ENCODE results near the gene MX2.
A peak's percentile ranks its signal among the peaks of the same experiment; 100 is the strongest.

Gene MX2

DNA sequence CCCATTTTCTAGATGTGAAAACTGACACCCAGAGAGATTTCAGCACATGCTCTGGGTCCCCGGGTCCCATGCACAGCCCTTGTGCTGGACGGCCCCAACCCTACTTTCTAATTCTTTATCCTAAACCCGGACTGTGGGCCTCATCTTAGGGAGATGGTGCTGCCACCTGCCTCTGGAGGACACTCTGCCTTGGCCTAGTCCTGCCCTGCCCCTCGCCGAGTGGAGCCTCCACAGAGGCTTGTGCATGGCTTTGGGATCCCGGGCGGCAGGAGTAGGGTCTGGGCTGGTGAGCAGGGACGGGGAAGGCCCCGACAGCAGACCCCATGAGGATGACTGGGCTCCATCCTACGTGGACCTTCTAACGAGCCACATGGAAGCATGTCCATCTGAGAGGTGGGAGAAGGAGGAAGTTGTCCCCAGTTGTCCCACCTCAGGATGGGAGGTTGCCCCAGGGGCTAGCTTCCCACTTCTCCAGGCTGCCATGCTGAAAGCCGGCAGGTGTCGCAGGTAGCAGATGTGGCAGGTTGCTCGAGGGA lies 12.4 kb downstream of the MX2 start:
- H3K4me1 Mint-ChIP-seq: peaks cover 43% of the 10 kb centered on the region
- no peaks in the 10 kb centered on the region for H3K9me3 Mint-ChIP-seq
- no peak for DNase-seq
- CTCF ChIA-PET: no interaction called here
- H3K36me3 Mint-ChIP-seq: peaks cover 35% of the 10 kb centered on the region
- H3K27ac Mint-ChIP-seq: no peak overlapping the region
- no peaks in the 10 kb centered on the region for H3K27me3 Mint-ChIP-seq
- H3K4me3 Mint-ChIP-seq: no peak overlapping the region

DNA sequence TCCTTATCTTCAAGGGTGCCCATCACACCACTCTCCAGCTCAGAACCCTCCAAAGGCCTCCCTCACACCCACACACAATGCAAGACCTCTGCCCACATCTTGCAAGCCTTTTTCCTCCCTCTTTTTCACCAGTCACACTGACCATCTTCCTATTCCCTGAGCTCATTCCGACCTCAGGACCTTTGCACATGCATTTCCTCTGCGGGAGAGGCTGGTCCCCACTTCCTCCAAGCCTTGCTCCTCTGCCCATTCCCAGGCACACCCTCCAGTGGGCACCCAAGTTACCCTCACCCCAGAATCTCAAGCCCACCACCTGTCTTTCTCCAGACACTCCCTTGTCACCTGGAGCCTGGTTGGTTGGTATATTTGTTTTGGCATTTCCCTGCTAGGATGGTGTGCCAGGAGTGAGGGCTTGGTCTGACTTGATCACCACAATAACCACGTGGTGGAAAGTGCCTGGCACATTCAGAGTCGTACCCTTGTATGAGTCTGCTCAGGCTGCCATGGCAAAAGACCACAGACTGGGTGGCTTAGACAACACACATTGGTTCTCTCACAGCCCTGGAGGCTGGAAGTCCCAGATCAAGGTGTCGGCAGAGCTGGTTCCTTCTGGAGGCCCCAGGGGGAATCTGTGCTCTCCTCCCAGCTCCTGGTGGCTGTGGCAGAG lies 13.2 kb downstream of the MX2 start:
- CTCF ChIA-PET: no interaction called here
- peaks cover 33% of the 10 kb centered on the region for H3K36me3 Mint-ChIP-seq

DNA sequence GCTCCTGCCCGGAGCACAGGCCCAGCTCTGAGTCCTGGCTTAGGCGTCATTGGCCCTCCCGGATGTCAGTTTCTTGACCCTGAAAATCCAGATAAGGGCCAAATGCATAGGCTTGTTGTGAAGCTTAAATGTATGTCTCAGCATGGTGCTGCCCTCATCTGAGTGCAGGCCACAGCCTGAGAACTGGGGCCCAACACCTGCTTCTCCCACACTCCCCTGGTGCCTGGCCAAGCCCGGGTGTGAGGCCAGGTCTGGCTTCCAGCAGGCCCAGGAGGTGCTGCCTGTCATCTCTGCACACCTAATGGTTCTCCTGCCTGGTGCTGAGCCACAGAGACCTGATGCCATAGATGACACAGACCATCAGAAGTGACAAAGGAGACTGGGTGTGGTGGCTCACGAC lies 14.0 kb downstream of the MX2 start:
- Mint-ChIP-seq H3K4me3 (no peak overlapping the region), H3K27me3 (no peaks in the 10 kb centered on the region), H3K9me3 (no peaks in the 10 kb centered on the region), H3K36me3 (peaks cover 30% of the 10 kb centered on the region), H3K27ac (no peak overlapping the region), H3K4me1 (peaks cover 30% of the 10 kb centered on the region)
- CTCF ChIA-PET: no interaction called here
- no peak for DNase-seq

More for the DNA sequence above, 13.2 kb downstream of the MX2 start:
- Mint-ChIP-seq H3K9me3 (no peaks in the 10 kb centered on the region), H3K27me3 (no peaks in the 10 kb centered on the region), H3K4me1 (peaks cover 39% of the 10 kb centered on the region), H3K4me3 (no peak overlapping the region), H3K27ac (peak overlapping the region; percentile 69)
- DNase-seq: no peak

DNA sequence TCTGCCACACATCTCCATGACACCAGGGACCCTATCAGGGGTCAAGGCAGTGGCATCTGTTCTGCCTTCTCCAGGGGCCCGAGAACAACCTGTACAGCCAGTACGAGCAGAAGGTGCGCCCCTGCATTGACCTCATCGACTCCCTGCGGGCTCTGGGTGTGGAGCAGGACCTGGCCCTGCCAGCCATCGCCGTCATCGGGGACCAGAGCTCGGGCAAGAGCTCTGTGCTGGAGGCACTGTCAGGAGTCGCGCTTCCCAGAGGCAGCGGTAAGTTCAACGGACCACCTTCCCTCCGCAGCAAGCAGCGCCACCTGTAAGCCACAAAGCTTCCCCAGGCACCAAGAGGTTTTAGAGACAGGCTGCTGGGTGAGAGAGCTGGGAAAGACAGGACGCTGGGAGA lies 15.9 kb downstream of the MX2 start:
- no peak overlapping the region for H3K4me3 Mint-ChIP-seq
- H3K27ac Mint-ChIP-seq: peak overlapping the region; percentile 77
- no peaks in the 10 kb centered on the region for H3K9me3 Mint-ChIP-seq
- CTCF ChIA-PET: no interaction called here
- no peak for DNase-seq
- H3K36me3 Mint-ChIP-seq: peaks cover 40% of the 10 kb centered on the region
- peaks cover 14% of the 10 kb centered on the region for H3K4me1 Mint-ChIP-seq
- H3K27me3 Mint-ChIP-seq: no peaks in the 10 kb centered on the region

DNA sequence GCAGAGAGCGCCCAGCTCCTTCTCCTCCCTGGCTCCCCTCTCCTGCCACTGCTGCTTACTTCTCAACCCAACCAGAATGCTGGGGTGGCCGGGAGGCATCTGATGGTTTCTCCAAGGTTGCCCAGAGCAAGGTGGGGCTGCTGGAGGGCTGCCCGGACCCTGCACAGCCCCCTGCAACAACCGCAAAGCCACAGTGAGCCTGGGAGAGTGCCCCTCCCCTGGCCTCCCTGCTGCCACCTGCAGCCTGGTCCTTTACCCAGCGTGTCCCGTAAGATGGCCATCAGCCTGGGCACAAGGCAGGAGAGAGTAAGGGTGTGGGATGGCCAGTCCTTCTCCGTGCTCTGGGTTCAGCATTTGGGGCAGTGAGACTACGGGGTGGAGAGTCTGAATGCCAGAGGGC lies 17.0 kb downstream of the MX2 start:
- peaks cover 40% of the 10 kb centered on the region for H3K36me3 Mint-ChIP-seq
- peaks cover 7% of the 10 kb centered on the region for H3K4me1 Mint-ChIP-seq
- no peak overlapping the region for H3K4me3 Mint-ChIP-seq
- CTCF ChIA-PET: interaction anchor here (0.6 kb wide), 1 partner anchor 14 kb away, joined by 3 read pairs; no protein-coding TSS in a partner anchor
- H3K27me3 Mint-ChIP-seq: no peaks in the 10 kb centered on the region
- no peak for DNase-seq
- H3K27ac Mint-ChIP-seq: no peak overlapping the region
- H3K9me3 Mint-ChIP-seq: no peaks in the 10 kb centered on the region

DNA sequence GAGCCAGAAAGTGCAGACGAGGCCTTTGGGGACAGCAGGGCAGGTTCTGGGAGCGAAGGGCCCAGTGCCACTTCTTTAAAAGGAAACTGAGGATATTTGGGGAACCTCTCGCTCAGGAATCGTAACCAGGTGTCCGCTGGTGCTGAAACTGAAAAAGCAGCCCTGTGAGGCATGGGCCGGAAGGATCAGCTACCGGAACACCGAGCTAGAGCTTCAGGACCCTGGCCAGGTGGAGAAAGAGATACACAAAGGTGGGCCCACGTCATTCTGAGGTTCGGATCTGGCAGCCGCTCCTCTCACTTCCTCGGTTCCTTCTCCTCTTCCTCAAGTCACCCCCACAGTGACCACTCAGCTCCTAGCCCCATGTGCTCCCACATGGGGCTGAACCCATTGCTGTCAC lies 18.1 kb downstream of the MX2 start:
- Mint-ChIP-seq H3K27ac (no peak overlapping the region), H3K36me3 (peaks cover 41% of the 10 kb centered on the region), H3K9me3 (no peaks in the 10 kb centered on the region), H3K4me1 (peaks cover 3% of the 10 kb centered on the region), H3K27me3 (no peaks in the 10 kb centered on the region), H3K4me3 (no peak overlapping the region)
- CTCF ChIA-PET: interaction anchor here (1.3 kb wide), 1 partner anchor 97 kb away, joined by 3 read pairs; no protein-coding TSS in a partner anchor
- DNase-seq: no peak

DNA sequence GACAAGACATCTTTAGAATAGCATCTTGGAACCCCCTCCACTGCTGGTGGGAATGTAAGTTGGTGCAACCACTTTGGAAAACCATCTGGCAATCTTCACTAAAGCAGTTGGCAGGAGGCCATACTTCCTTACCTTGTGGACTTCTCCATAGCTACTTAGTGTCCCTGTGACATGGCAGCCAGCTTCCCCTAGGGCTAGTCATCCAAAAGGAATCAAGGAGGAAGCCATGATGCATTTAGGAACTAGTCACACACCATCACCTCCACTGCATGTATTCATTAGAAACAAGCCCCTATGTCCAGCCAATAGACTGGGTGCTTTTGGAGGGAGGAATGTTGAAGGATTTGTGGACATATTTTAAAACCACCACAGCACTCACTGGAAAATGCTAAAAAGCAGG lies 19.9 kb downstream of the MX2 start:
- DNase-seq: no peak
- Mint-ChIP-seq H3K27ac (no peak overlapping the region), H3K36me3 (peaks cover 39% of the 10 kb centered on the region), H3K9me3 (no peaks in the 10 kb centered on the region), H3K27me3 (no peaks in the 10 kb centered on the region), H3K4me1 (no peaks in the 10 kb centered on the region), H3K4me3 (no peak overlapping the region)
- CTCF ChIA-PET: no interaction called here

DNA sequence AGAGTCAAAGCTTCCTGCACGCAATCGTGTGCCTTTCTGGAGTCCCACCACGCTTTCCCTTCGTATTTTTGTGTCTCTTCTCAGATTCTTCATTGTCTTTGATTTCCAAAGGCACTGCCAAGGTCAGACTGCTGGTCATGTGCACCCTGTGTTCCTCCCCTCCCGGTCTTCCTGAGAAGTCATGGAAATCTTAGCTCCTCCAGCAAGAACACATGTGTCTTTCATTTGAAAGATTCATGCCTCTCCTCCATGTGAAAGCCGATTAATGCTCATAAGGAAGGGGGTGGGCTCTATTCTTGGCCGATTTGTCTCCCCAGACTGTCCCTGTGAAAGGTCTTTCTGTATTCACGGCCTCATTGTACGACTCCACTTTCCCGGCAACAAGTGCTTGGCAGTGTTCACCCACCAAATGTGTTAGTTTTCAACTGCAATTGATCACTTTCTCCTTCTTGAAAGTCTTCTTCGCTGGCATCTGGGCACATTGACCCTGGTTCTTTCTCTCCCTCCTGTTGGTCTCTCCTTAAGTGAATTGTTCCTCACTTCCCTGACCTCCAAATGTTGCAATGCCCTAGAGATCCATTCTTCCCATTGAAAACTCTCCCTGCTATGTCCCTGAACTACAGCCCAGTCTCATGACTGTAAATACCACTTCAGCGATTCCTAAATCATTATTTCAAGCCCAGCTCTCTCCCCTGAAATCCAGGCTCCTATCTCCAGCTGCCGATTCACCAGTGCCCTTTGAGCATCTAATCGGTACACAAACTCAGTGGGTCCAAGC lies 25.4 kb downstream of the MX2 start:
- no peaks in the 10 kb centered on the region for H3K9me3 Mint-ChIP-seq
- no peak for DNase-seq
- CTCF ChIA-PET: no interaction called here
- H3K27ac Mint-ChIP-seq: no peak overlapping the region
- no peaks in the 10 kb centered on the region for H3K4me1 Mint-ChIP-seq
- H3K36me3 Mint-ChIP-seq: peaks cover 39% of the 10 kb centered on the region
- no peaks in the 10 kb centered on the region for H3K27me3 Mint-ChIP-seq
- H3K4me3 Mint-ChIP-seq: no peak overlapping the region

DNA sequence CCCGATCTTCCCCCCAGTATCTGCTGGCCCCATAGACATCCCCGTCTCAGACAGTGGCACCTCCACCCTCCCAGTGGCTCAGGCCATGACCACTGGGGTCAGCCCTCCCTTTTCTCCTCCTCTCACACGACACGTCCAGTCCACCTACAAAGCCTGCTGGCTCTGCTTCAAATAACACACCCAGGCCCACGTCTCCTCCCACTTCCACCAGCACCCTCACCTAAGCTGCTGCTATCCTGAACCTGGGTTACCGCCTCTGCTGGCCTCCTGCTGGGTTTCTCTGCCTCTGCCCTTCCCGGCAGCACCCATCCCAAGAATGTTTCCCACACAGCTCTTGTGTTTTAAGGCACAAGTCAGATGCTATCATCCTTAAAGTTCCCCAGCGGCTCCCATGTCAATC lies 26.0 kb downstream of the MX2 start:
- Mint-ChIP-seq H3K27ac (no peak overlapping the region), H3K9me3 (no peaks in the 10 kb centered on the region), H3K36me3 (peaks cover 35% of the 10 kb centered on the region), H3K4me3 (no peak overlapping the region), H3K4me1 (no peaks in the 10 kb centered on the region), H3K27me3 (no peaks in the 10 kb centered on the region)
- CTCF ChIA-PET: no interaction called here
- DNase-seq: no peak

DNA sequence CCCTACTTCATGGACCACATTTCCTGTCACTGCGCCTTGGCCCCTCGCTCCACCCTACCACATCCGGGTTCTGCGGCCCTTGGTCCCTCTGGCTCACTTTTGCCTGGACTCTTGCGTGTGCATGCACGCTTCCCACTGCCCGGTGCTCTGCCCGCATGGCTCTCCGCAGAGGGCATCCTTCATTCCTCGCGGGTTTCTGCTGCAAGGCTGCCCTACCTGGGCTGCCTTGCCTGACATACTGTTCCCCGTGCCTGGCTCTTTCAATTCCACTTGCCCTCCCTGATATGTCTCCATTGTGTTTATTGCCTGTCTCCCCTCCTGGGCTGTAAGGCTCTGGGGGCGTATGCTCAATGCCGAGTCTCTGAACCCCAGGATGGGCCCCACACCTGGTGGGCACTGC lies 26.4 kb downstream of the MX2 start:
- Mint-ChIP-seq H3K4me1 (no peaks in the 10 kb centered on the region), H3K36me3 (peaks cover 35% of the 10 kb centered on the region)
- no peak for DNase-seq

DNA sequence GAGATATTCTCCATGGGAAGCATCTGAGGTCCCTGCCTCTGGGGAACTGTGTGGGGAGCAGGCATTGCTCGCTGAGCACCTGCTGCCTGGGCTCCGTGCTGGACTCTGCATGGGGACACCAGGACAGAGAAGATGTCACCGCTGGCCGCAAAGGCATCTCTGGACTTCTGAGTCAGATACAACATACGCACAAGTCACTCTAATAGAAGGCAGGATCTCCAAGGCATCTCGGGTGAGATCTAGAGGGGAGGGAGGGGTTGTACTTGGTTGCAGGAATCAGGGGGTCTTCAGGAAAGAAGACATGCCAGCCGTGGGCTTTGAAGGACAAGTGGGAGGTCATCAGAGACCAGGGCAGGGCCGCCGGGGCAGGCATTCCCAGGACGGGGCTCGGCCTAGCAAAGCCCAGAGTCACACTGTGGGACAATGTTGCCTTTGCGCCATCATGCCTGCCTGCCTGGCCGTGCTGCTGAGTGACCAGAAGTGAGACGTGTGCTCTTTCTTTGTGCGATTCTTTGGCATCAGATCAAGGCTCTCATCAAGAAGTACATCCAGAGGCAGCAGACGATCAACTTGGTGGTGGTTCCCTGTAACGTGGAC lies 28.3 kb downstream of the MX2 start:
- DNase-seq: no peak
- H3K4me1 Mint-ChIP-seq: no peaks in the 10 kb centered on the region
- peaks cover 42% of the 10 kb centered on the region for H3K36me3 Mint-ChIP-seq
- H3K4me3 Mint-ChIP-seq: no peak overlapping the region
- H3K27ac Mint-ChIP-seq: no peak overlapping the region
- no peaks in the 10 kb centered on the region for H3K9me3 Mint-ChIP-seq
- no peaks in the 10 kb centered on the region for H3K27me3 Mint-ChIP-seq
- CTCF ChIA-PET: no interaction called here

More for the DNA sequence above, 26.4 kb downstream of the MX2 start:
- CTCF ChIA-PET: no interaction called here
- no peak overlapping the region for H3K4me3 Mint-ChIP-seq
- no peaks in the 10 kb centered on the region for H3K27me3 Mint-ChIP-seq
- no peak overlapping the region for H3K27ac Mint-ChIP-seq
- no peaks in the 10 kb centered on the region for H3K9me3 Mint-ChIP-seq

DNA sequence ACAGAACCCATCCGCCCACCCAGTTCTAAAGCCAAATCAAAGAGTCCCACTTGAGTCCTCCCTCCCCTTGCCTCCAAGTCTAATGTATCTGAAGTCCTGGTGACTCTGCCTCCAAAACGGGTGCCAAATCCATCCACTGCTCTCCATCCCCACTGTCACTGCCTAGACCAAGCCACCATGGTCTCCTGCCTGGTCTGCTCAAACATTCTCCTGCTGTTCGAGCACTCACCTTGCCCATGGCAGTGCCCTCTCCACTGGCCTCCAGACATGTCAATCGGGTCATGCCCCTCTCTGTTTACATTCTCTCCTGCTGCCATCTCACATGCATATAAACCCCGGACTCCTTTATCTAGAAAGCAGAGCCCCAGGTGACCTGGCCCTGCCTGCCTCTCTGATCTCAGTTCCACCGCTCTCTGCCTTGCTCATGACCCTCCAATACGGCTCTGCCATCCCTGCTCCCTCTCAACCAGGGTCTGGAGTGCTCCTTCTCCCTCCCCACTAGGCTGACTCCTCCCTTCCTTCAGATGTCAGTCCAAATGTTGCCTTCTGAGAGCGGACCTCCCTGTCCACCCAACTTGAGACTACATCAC lies 32.1 kb downstream of the MX2 start:
- Mint-ChIP-seq H3K4me3 (no peak overlapping the region), H3K36me3 (peaks cover 52% of the 10 kb centered on the region), H3K4me1 (peaks cover 3% of the 10 kb centered on the region), H3K27ac (peak overlapping the region; percentile 35), H3K9me3 (no peaks in the 10 kb centered on the region), H3K27me3 (no peaks in the 10 kb centered on the region)
- DNase-seq: no peak
- CTCF ChIA-PET: no interaction called here

DNA sequence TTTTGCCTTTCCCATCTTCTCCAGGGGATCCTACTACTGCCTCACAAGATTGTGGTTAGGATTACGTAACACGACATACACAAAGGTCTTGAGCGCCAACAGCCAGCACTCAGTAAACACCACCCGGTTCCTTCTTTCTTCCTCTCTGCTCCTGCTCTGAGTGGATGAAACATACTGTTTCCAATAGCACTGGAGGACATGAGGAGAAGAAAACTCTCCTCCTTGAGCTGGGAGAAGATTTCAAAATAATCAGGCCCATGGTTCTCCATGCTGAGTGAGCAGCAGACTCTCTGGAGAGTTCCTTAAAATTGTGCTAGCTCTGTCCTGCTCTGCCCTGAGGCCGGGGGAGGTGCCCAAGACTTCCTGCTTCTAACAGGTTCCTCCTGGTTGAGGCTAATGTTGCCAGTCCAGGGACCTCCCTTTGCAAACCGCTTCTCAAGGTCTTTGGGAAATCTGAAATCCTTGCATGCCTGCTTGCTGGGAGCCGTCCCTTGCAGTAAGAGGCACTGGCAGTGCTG lies 34.8 kb downstream of the MX2 start:
- H3K36me3 Mint-ChIP-seq: peaks cover 62% of the 10 kb centered on the region
- CTCF ChIA-PET: interaction anchor here (1.5 kb wide), 1 partner anchor 16 kb away, joined by 3 read pairs; no protein-coding TSS in a partner anchor

DNA sequence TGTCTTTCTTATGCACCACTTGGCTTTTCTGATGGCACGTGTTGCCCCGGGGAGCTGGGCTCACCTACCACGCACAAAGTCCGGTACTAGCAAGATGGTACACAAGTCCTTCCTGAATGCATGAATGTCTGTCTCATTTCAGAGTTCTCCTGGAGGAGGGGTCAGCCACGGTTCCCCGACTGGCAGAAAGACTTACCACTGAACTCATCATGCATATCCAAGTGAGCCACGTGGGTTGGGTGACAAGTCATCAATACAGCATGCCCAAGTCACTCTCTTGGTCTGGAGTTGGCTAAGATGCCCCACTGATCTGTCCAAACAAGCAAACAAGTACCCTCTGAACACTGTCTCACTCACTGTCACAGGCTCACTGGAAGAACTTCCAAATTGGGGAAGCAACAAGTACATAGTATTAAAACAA lies 35.7 kb downstream of the MX2 start:
- no peak for DNase-seq
- Mint-ChIP-seq H3K4me3 (no peak overlapping the region), H3K4me1 (peaks cover 3% of the 10 kb centered on the region), H3K36me3 (peaks cover 59% of the 10 kb centered on the region), H3K9me3 (no peaks in the 10 kb centered on the region), H3K27me3 (no peaks in the 10 kb centered on the region), H3K27ac (no peak overlapping the region)
- CTCF ChIA-PET: interaction anchor here (1.0 to 1.5 kb wide), 2 partner anchors 15 to 114 kb away, joined by 3 read pairs; no protein-coding TSS in a partner anchor

More for the DNA sequence above, 34.8 kb downstream of the MX2 start:
- H3K27me3 Mint-ChIP-seq: no peaks in the 10 kb centered on the region
- H3K4me3 Mint-ChIP-seq: no peak overlapping the region
- DNase-seq: no peak
- no peak overlapping the region for H3K27ac Mint-ChIP-seq
- H3K9me3 Mint-ChIP-seq: no peaks in the 10 kb centered on the region
- H3K4me1 Mint-ChIP-seq: peaks cover 3% of the 10 kb centered on the region

Measured in activated naive CD4-positive, alpha-beta T cell treated with anti-CD3 and anti-CD28 coated beads, Interleukin-2, amount 10 ng/mL, durations not matched to agents 7 days and 5 days (primary cell).